Mesendoderm (in vitro differentiated cells): ENCODE results near the gene PLCL2.

Experiments
- DNase-seq: peaks from one replicate; pipeline ENCODE4 v3.0.0; 2013
- H2AK5ac ChIP-seq: 2 replicates; pipeline ENCODE4 v1.6.1; 2013; ENCODE audit warnings: low read length, inconsistent platforms
- H2BK120ac ChIP-seq: 2 replicates; pipeline ENCODE4 v1.6.1; 2013; ENCODE audit warnings: low read depth, mild to moderate bottlenecking, low read length, moderate library complexity, mixed read lengths
- H2BK15ac ChIP-seq: replicated peaks from 2 replicates; pipeline ENCODE4 v1.6.1; 2013; ENCODE audit warnings: low read depth, mild to moderate bottlenecking, moderate library complexity
- H2BK5ac ChIP-seq: 2 replicates; pipeline ENCODE4 v1.6.1; 2013; ENCODE audit warnings: low read length, inconsistent platforms
- H3K18ac ChIP-seq: 2 replicates; pipeline ENCODE4 v1.6.1; 2013; ENCODE audit warnings: mild to moderate bottlenecking, low read length, mixed read lengths
- H3K23ac ChIP-seq: one replicate; pipeline ENCODE4 v1.6.1; 2013; ENCODE audit warnings: low read length
- H3K27ac ChIP-seq: 2 replicates; pipeline ENCODE4 v1.5.1; 2013; ENCODE audit warnings: low read depth, mild to moderate bottlenecking, inconsistent platforms, low read length, moderate library complexity
- H3K27me3 ChIP-seq: 2 replicates; pipeline ENCODE4 v1.6.1; 2013; ENCODE audit warnings: low read length, control low read depth, mild to moderate bottlenecking, inconsistent platforms; ENCODE audit not compliant: insufficient read depth, poor library complexity
- H3K36me3 ChIP-seq: 2 replicates; pipeline ENCODE4 v1.6.1; 2013; ENCODE audit warnings: low read length, inconsistent platforms; ENCODE audit not compliant: control insufficient read depth, insufficient read depth
- H3K4ac ChIP-seq: one replicate; pipeline ENCODE4 v1.6.1; 2013; ENCODE audit warnings: low read depth, mild to moderate bottlenecking, low read length, moderate library complexity
- H3K4me1 ChIP-seq: 2 replicates; pipeline ENCODE4 v1.6.1; 2013; ENCODE audit warnings: low read depth, low read length, inconsistent platforms; ENCODE audit not compliant: control insufficient read depth
- H3K4me2 ChIP-seq: 2 replicates; pipeline ENCODE4 v1.6.1; 2013; ENCODE audit warnings: low read length
- H3K4me3 ChIP-seq: 2 replicates; pipeline ENCODE4 v1.5.1; 2013; ENCODE audit warnings: mild to moderate bottlenecking, low read length
- H3K56ac ChIP-seq: one replicate; pipeline ENCODE4 v1.6.1; 2013; ENCODE audit warnings: low read length
- H3K79me1 ChIP-seq: 2 replicates; pipeline ENCODE4 v1.6.1; 2013; ENCODE audit warnings: low read length, inconsistent platforms
- H3K79me2 ChIP-seq: 2 replicates; pipeline ENCODE4 v1.6.1; 2013; ENCODE audit warnings: mild to moderate bottlenecking, low read length; ENCODE audit not compliant: control insufficient read depth, insufficient read depth
- H3K9ac ChIP-seq: 2 replicates; pipeline ENCODE4 v1.6.1; 2013; ENCODE audit warnings: low read length, inconsistent platforms
- H4K5ac ChIP-seq: one replicate; pipeline ENCODE4 v1.6.1; 2013; ENCODE audit warnings: low read length
- H4K8ac ChIP-seq: one replicate; pipeline ENCODE4 v1.6.1; 2013; ENCODE audit warnings: low read depth, mild to moderate bottlenecking, control low read depth, low read length, moderate library complexity
- WGBS: extraction: QIAGEN DNeasy Blood & Tissue Kit; methylation state at CpG from one replicate; pipeline ENCODE4 v1.1.7; 2013; ENCODE audit warnings: low lambda C conversion rate, missing lambda C conversion rate; ENCODE audit not compliant: insufficient coverage; ENCODE audit errors: extremely low coverage; 5-methylcytosine and 5-hydroxymethylcytosine counted together

Gene PLCL2

GRCh38 chr3:16885593-16886302, 993 bp downstream of the PLCL2 start:
- Histone ChIP-seq H2BK15ac (no peak overlapping the region), H2BK5ac (no peak overlapping the region), H3K27ac (no peak overlapping the region), H3K4me1 (peaks cover 1% of the 10 kb centered on the region), H3K56ac (peak overlapping the region; percentile 74), H4K8ac (no peak overlapping the region), H4K5ac (no peak overlapping the region), H3K23ac (no peak overlapping the region), H3K4me3 (no peak overlapping the region), H3K4me2 (peak overlapping the region; percentile 61), H3K79me2 (no peaks in the 10 kb centered on the region), H3K9ac (peak overlapping the region; percentile 44), H3K79me1 (no peaks in the 10 kb centered on the region), H3K18ac (no peak overlapping the region), H3K4ac (no peak overlapping the region), H3K36me3 (no peaks in the 10 kb centered on the region), H2AK5ac (no peak overlapping the region), H2BK120ac (no peak overlapping the region), H3K27me3 (peaks cover 4% of the 10 kb centered on the region)
- no peak for DNase-seq
- WGBS: no CpG with 5 or more reads among the region's 15 CpGs

- Histone ChIP-seq H3K4ac (no peak overlapping the region), H3K79me2 (no peaks in the 10 kb centered on the region), H3K4me3 (no peak overlapping the region), H3K27me3 (peaks cover 4% of the 10 kb centered on the region), H4K5ac (no peak overlapping the region), H3K27ac (no peak overlapping the region), H3K56ac (no peak overlapping the region), H2BK5ac (no peak overlapping the region), H3K36me3 (no peaks in the 10 kb centered on the region), H3K4me2 (no peak overlapping the region), H3K23ac (no peak overlapping the region), H4K8ac (no peak overlapping the region), H3K18ac (no peak overlapping the region), H3K9ac (no peak overlapping the region), H3K4me1 (peaks cover 2% of the 10 kb centered on the region), H3K79me1 (no peaks in the 10 kb centered on the region), H2BK120ac (no peak overlapping the region), H2BK15ac (no peak overlapping the region), H2AK5ac (no peak overlapping the region)
- DNase-seq: no peak
- WGBS: no CpG with 5 or more reads among the region's 3 CpGs
These were observed 1.5 kb downstream of the PLCL2 start for GRCh38 chr3:16886303-16886683.

- no peak for DNase-seq
- no peak overlapping the region for H2BK15ac ChIP-seq
- H4K8ac ChIP-seq: no peak overlapping the region
- H4K5ac ChIP-seq: no peak overlapping the region
- no peak overlapping the region for H3K27ac ChIP-seq
- no peak overlapping the region for H3K4me3 ChIP-seq
- no peak overlapping the region for H3K23ac ChIP-seq
- H3K4ac ChIP-seq: no peak overlapping the region
- no peak overlapping the region for H3K56ac ChIP-seq
- H3K4me2 ChIP-seq: no peak overlapping the region
- peaks cover 4% of the 10 kb centered on the region for H3K27me3 ChIP-seq
- no CpG with 5 or more reads among the region's 1 CpG for WGBS
- H3K36me3 ChIP-seq: no peaks in the 10 kb centered on the region
- no peak overlapping the region for H2BK120ac ChIP-seq
- H2AK5ac ChIP-seq: no peak overlapping the region
- H3K9ac ChIP-seq: no peak overlapping the region
- no peak overlapping the region for H2BK5ac ChIP-seq
- peaks cover 2% of the 10 kb centered on the region for H3K4me1 ChIP-seq
- H3K18ac ChIP-seq: no peak overlapping the region
- no peaks in the 10 kb centered on the region for H3K79me1 ChIP-seq
- H3K79me2 ChIP-seq: no peaks in the 10 kb centered on the region
These were observed 2.4 kb downstream of the PLCL2 start for GRCh38 chr3:16887130-16887529.

- H4K5ac ChIP-seq: no peak overlapping the region
- H3K9ac ChIP-seq: no peak overlapping the region
- H3K4me3 ChIP-seq: no peak overlapping the region
- H3K36me3 ChIP-seq: no peaks in the 10 kb centered on the region
- H3K56ac ChIP-seq: no peak overlapping the region
- no CpG with 5 or more reads among the region's 3 CpGs for WGBS
- no peak overlapping the region for H3K4me2 ChIP-seq
- H3K18ac ChIP-seq: no peak overlapping the region
- no peak for DNase-seq
- peaks cover 2% of the 10 kb centered on the region for H3K4me1 ChIP-seq
- no peak overlapping the region for H2BK120ac ChIP-seq
- H3K79me1 ChIP-seq: no peaks in the 10 kb centered on the region
- H3K4ac ChIP-seq: no peak overlapping the region
- H3K79me2 ChIP-seq: no peaks in the 10 kb centered on the region
- H3K23ac ChIP-seq: no peak overlapping the region
- peaks cover 2% of the 10 kb centered on the region for H3K27me3 ChIP-seq
- no peak overlapping the region for H2AK5ac ChIP-seq
- no peak overlapping the region for H4K8ac ChIP-seq
- H3K27ac ChIP-seq: no peak overlapping the region
- H2BK15ac ChIP-seq: no peak overlapping the region
- no peak overlapping the region for H2BK5ac ChIP-seq
These were observed 3.6 kb downstream of the PLCL2 start for GRCh38 chr3:16888356-16888755.

DNA sequence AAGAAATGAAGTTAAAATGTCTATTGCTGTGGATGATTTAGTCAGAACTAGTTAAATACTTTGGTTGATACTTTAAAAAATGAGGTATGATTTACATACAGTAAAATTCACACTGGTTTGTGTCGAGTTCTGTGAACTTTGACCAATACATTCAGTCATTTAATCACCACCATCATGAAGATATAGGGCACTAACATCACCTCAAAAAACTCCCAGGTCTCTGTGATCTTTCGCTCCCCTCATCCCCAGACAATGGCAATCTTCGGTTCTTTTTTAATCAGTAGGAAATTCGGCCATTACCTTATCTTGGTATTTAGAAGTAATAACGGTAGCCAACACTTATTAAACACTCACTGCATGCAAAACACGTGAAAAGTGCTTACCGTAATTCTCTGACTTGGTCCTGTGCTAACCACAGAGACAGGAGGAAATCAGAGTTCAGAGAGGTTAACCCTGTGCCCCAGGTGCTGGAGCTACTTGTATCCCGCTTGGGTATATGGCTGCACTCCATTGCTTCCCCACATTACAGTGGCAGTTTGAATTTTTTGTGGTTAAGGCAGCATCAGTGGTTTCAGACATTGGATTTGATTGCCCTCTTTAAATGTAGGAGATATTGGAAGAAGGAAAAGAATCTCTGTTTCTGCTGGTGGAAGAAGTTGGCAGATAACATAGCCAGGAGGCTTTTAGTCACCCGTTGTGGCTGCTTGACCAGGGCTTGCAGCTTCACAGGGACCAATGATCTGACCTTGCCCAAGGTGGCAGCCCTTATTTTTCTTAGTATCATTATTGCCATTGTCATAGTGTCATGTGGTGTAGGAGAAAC, 4.2 kb downstream of the PLCL2 start:
- H3K4me1 ChIP-seq: peaks cover 2% of the 10 kb centered on the region
- H3K18ac ChIP-seq: no peak overlapping the region
- WGBS: no CpG with 5 or more reads among the region's 9 CpGs
- no peak overlapping the region for H2AK5ac ChIP-seq
- no peak for DNase-seq
- no peak overlapping the region for H3K4ac ChIP-seq
- no peak overlapping the region for H3K4me3 ChIP-seq
- H3K79me2 ChIP-seq: no peaks in the 10 kb centered on the region
- H4K5ac ChIP-seq: no peak overlapping the region
- no peak overlapping the region for H2BK15ac ChIP-seq
- H3K27ac ChIP-seq: no peak overlapping the region
- no peak overlapping the region for H4K8ac ChIP-seq
- H3K27me3 ChIP-seq: peaks cover 2% of the 10 kb centered on the region
- H3K23ac ChIP-seq: no peak overlapping the region
- no peak overlapping the region for H3K9ac ChIP-seq
- no peak overlapping the region for H3K4me2 ChIP-seq
- no peak overlapping the region for H2BK5ac ChIP-seq
- no peaks in the 10 kb centered on the region for H3K79me1 ChIP-seq
- no peak overlapping the region for H2BK120ac ChIP-seq
- no peak overlapping the region for H3K56ac ChIP-seq
- no peaks in the 10 kb centered on the region for H3K36me3 ChIP-seq
